Mucosa of rectum (tissue), 2 donors: Measurements from ENCODE around the gene ERAL1.
"Not testable (repeated sequence)": the region's sequence is repeated elsewhere in the genome, so short reads cannot be mapped to it uniquely, and the experiment has no call there.

ENCODE experiments used
- H3K27ac ChIP-seq, 2 donors: one replicate each; pipeline ENCODE4 v1.7.0; 2013; ENCODE audit warnings: inconsistent platforms in 2 of 2, low read depth in 2 of 2, low read length in 2 of 2
- H3K27me3 ChIP-seq, 2 donors: one replicate each; pipeline ENCODE4 v1.7.0; 2013; ENCODE audit warnings: low read length in 2 of 2; ENCODE audit not compliant: control insufficient read depth in 2 of 2, insufficient read depth in 2 of 2
- H3K36me3 ChIP-seq, 2 donors: one replicate each; pipeline ENCODE4 v1.7.0; 2013; ENCODE audit warnings: low read length in 2 of 2; ENCODE audit not compliant: control insufficient read depth in 2 of 2, insufficient read depth in 2 of 2
- H3K4me1 ChIP-seq, 2 donors: one replicate each; pipeline ENCODE4 v1.7.0; 2013; ENCODE audit warnings: low read length in 2 of 2, mild to moderate bottlenecking in 1 of 2; ENCODE audit not compliant: control insufficient read depth in 2 of 2, insufficient read depth in 2 of 2
- H3K4me3 ChIP-seq, 2 donors: one replicate each; pipeline ENCODE4 v1.7.0; 2013; ENCODE audit warnings: low read length in 2 of 2
- H3K9ac ChIP-seq, 2 donors: one replicate each; pipeline ENCODE4 v1.7.0; 2013; ENCODE audit warnings: low read length in 2 of 2, low read depth in 1 of 2, mild to moderate bottlenecking in 1 of 2
- H3K9me3 ChIP-seq, 2 donors: one replicate each; pipeline ENCODE4 v1.7.0; 2013; ENCODE audit warnings: low read length in 2 of 2; ENCODE audit not compliant: control insufficient read depth in 2 of 2
- donor health status: healthy.
- donor health status: Normal muscosa, but diverticular disease.

The ERAL1 gene

DNA sequence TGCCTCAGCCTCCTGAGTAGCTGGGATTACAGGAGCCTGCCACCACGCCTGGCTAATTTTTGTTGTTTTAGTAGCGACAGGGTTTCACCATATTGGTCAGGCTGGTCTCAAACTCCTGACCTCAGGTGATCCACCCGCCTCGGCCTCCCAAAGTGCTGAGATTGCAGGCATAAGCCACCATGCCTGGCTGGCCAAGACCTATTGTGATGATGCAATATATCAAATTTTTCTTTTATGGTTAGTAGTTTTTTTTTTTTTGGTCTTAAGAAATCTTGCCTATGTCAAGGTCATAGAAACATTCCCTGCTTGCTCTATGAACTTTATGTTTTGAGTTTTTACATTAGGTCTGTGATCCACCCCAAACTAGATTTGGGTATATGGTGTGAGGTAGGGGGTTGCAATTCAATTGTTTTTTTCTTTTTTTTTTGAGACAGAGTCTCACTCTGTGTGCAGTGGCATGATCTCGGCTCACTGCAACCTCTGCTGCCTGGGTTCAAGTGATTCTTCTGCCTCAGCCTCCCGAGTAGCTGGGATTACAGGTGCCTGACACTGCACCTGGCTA lies 22.4 kb downstream of the ERAL1 start:
- not testable (repeated sequence) for H3K9ac ChIP-seq, H3K4me1 ChIP-seq, H3K27me3 ChIP-seq, H3K27ac ChIP-seq, H3K4me3 ChIP-seq, H3K9me3 ChIP-seq
- H3K36me3 ChIP-seq: peaks cover 29 to 34% of the 10 kb centered on the region in 2 donors

DNA sequence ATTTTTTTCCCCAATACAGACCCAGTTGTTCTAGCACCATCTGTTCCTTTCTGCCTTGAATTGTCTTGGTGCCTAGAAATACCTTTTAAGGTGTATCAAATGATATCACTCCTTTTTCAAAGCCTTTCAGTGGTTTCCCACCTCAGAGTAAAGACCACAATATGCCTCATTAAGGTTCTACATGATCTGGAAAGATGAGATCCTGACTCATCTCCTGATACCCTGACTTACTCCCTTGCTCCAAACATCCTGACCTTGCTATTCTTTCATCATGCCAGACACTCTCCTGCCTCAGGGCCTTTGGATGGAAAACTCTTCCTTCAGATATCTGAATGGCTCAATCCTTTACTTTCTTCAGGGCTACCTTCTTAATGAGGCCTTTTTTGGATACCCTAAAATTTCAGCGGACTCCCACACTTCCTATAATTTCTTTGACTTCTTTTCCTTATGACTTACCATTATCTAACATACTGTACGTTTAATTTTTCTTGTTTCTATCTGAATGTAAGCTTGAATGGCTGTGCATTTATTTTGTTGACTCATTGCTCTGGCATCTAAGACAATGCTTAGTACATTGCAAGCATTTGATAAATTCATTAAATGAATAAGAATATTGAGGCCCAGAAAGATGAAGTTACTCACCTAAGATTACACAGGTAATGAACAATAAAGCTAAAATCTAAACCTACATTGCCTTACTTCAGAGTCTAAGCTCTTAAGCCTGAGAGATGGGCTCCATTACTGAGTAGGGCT lies 23.5 kb downstream of the ERAL1 start:
- peaks cover 39 to 45% of the 10 kb centered on the region in 2 donors for H3K36me3 ChIP-seq
- H3K27ac ChIP-seq: no peak overlapping the region
- H3K4me3 ChIP-seq: no peak overlapping the region
- H3K9ac ChIP-seq: no peak overlapping the region
- no peaks in the 10 kb centered on the region for H3K27me3 ChIP-seq
- H3K4me1 ChIP-seq: no peaks in the 10 kb centered on the region
- H3K9me3 ChIP-seq: no peaks in the 10 kb centered on the region

DNA sequence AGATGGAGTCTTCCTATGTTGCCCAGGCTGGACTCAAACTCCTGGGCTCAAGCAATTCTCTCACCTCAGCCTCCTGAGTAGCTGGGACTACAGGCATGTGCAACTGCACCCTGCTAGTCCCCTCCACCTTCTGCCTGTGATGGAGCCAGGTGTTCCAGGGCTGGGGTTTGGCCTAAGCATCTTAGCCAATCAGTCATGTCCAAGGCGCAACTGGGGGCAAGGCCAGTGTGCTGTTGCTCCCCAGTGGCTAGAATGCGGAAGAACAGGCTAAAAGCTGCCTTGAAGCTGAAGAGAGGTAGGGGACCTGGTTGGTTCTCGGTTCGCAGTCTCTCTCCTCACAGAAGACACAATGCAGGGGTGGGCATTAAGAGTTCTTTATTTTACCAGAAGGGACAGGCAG lies 24.2 kb downstream of the ERAL1 start:
- Histone ChIP-seq H3K36me3 (peaks cover 45 to 51% of the 10 kb centered on the region in 2 donors), H3K4me3 (no peak overlapping the region), H3K9me3 (no peaks in the 10 kb centered on the region), H3K27me3 (no peaks in the 10 kb centered on the region), H3K4me1 (no peaks in the 10 kb centered on the region), H3K27ac (no peak overlapping the region), H3K9ac (no peak overlapping the region)

DNA sequence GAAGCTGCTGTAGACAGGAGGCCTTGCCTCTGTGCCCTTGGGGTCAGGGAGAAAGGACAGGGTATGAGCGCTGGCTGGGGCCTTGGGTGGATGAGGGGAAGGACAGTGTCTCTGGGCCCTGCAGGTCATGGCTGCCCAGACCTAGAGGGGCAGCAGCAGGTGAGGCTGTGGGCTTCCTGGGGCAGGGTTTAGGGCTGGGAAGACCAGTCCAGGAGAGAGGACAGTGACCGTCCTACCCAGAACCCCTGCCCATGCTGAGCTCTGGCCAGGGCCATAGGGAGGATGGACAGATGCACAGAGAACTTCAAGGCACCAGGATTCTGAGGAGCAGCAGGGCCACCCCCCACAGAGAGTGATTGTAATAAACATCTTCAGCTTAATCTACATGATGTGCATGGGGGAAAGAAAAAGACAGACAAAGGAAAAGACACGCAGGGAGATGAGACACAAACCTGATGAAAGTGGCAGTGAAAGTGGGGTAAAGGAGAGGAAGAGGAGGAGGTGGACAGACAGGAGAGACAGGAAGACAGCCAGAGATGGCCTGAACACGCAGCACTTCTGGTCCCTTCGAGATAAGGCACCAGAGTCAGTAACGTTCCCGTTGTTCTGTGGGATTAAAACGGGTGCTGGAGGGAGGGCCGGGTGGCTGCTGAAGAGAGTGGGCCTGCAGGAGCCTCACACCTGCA lies 25.2 kb downstream of the ERAL1 start:
- H3K27me3 ChIP-seq: no peaks in the 10 kb centered on the region
- no peak overlapping the region for H3K27ac ChIP-seq
- no peaks in the 10 kb centered on the region for H3K9me3 ChIP-seq
- no peaks in the 10 kb centered on the region for H3K4me1 ChIP-seq
- H3K9ac ChIP-seq: no peak overlapping the region
- H3K36me3 ChIP-seq: peaks cover 49 to 61% of the 10 kb centered on the region in 2 donors
- no peak overlapping the region for H3K4me3 ChIP-seq

DNA sequence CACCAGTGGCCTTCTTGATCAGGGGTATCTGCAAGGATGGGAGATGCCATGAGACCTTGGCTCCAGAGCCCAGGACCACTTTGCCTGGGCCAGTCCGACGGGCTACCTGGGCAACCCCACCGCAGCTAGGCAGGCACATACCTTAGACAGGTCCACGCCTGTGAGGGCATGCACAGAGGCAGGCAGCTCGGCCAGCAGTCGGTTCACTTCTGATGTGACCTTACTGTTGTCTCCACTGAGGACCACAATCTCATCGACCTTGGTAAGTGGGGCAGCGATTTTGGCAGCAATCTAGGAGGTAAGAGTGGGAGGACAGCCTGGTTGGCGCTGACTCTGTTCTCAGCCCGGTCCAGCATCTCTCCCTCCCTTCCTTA lies 25.7 kb downstream of the ERAL1 start:
- Histone ChIP-seq H3K27me3 (no peaks in the 10 kb centered on the region), H3K9ac (no peak overlapping the region), H3K36me3 (peaks cover 53 to 67% of the 10 kb centered on the region in 2 donors), H3K27ac (no peak overlapping the region), H3K4me1 (no peaks in the 10 kb centered on the region), H3K9me3 (no peaks in the 10 kb centered on the region), H3K4me3 (no peak overlapping the region)

DNA sequence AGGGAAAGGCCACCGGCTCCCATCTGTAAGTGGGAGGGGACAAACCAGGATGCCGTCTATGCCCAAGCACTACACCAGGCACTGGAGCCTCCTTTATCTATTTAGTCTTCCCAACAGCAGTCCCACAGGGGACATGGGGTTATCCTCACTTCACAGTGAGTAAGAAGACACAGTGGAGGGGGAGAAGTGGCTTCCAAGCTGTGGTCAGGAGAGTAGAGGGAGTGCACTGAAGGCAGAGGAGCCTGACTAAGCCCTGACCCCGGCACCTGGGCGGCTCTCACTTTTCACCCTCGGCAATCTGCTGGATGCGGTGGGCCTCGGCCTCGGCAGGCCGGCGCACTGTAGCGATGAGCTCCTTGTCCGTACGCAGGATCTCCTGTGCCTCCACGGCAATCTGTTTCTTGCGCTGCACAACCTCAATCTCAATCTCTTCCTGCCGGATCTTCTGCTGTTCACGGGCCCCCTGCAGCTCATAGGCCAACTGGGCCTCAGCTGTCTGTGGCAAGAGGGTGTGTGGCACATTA lies 26.8 kb downstream of the ERAL1 start:
- H3K4me1 ChIP-seq: no peaks in the 10 kb centered on the region
- peaks cover 53 to 67% of the 10 kb centered on the region in 2 donors for H3K36me3 ChIP-seq
- no peak overlapping the region for H3K4me3 ChIP-seq
- no peaks in the 10 kb centered on the region for H3K9me3 ChIP-seq
- H3K9ac ChIP-seq: no peak overlapping the region
- H3K27ac ChIP-seq: no peak overlapping the region
- H3K27me3 ChIP-seq: no peaks in the 10 kb centered on the region

DNA sequence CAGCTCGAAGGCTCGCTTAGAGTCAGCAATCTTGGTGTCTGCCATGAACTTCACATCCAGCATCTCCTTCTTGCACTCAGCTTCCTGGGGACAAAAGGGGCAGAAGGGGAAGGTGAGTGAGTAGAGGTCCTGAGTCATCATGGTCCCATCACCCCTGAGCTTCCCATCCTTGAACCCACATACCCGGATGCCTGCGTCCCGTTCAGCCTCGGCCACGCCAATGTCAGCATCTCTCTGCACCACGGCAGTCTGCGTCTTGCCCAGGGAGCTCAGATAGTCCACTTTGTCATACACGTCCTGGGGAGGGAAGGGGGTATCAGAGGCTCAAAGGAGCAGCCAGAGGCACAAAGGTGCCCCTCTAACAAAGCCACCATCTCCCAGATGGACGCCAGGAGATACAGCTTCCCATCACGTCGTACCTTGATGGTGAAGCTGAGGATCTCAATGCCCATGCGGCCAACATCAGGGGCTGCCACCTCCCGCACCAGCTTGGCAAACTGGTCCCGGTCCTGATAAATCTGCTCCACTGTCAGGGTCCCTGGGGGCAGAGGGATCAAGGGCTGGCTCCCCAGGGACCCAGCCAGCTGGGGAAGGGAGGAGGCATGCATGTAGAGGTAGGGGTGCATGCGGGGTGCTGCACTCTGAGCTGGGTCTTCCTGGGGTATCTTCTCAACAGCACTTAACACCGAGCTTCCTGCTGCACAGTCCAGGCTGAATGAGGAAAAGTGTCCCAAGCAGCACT lies 27.5 kb downstream of the ERAL1 start:
- no peaks in the 10 kb centered on the region for H3K9me3 ChIP-seq
- H3K27ac ChIP-seq: no peak overlapping the region
- peaks cover 53 to 69% of the 10 kb centered on the region in 2 donors for H3K36me3 ChIP-seq
- no peak overlapping the region for H3K9ac ChIP-seq
- no peak overlapping the region for H3K4me3 ChIP-seq
- H3K4me1 ChIP-seq: no peaks in the 10 kb centered on the region
- H3K27me3 ChIP-seq: no peaks in the 10 kb centered on the region

DNA sequence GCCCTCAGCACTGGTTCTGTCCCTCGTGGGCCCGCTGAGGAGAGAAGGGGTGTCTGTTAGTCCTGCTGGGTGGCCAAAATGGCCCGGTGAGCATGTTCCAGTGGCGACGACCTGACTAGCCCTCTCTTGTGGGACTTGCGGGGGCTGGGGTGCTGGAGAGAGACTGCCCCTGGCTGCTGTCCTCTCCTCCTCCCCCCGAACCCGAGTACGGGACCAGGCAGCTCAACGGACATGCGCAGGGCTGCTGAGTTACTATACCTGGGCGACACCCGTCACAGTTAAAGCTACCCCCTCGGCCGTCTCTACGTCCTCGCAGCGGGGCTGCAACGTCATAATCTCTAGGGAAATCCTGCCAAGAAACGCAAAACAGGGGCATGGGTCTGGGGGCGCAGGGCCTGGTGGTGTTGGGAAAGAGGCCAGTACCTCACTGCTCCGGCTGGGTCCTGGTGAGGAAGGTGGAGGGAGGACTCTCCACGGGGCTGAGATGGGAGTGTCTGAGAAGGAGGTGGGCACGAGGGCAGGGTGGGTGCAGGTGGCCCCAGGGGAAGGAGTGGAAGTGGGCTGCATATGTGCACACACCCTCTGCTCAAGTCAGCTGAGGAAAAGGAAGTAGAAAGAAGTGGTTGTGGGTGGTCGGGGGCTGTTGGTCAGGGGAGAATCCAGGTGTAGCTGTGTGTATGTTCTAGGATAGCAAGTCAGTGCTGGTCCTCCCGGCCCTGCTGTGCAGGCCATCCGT lies 29.3 kb downstream of the ERAL1 start:
- no peak overlapping the region for H3K9ac ChIP-seq
- no peak overlapping the region for H3K27ac ChIP-seq
- H3K36me3 ChIP-seq: peaks cover 53 to 70% of the 10 kb centered on the region in 2 donors

DNA sequence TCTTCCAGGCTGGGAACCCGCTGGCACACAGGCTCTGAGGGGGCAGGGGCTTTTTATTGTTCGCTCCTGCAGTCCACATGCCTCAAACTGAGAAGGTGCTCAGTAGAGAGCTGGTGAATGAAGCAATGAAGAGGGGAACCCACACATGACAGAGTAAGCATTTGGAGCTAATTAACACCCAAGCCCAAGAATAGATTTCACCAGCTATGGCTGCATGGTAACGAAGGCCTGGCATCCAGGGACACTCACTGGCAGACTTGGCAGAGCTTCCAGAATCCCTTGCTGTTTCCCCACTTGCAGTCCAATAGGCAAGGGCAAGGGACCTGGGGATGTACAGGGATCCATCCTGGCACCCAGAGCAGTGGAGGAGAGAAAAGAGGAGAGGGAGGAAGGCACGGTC lies 30.5 kb downstream of the ERAL1 start:
- Histone ChIP-seq H3K4me1 (no peaks in the 10 kb centered on the region), H3K36me3 (peaks cover 43 to 58% of the 10 kb centered on the region in 2 donors), H3K27ac (no peak overlapping the region), H3K4me3 (no peak overlapping the region), H3K27me3 (no peaks in the 10 kb centered on the region), H3K9ac (no peak overlapping the region), H3K9me3 (no peaks in the 10 kb centered on the region)

More for the DNA sequence above, 29.3 kb downstream of the ERAL1 start:
- Histone ChIP-seq H3K9me3 (no peaks in the 10 kb centered on the region), H3K4me1 (no peaks in the 10 kb centered on the region), H3K27me3 (no peaks in the 10 kb centered on the region), H3K4me3 (no peak overlapping the region)
